PFSK-1 (cell line): ENCODE data around the gene DCBLD2.

Source experiments
- POLR2AphosphoS5 ChIP-seq: IDR thresholded peaks from 2 replicates; pipeline ENCODE4 v1.6.1; 2012; ENCODE audit warnings: low read depth, mild to moderate bottlenecking, control low read depth, low read length, moderate library complexity
- SIN3A ChIP-seq: IDR thresholded peaks from 2 replicates; pipeline ENCODE4 v1.6.1; 2012; ENCODE audit warnings: mild to moderate bottlenecking, low read length, moderate library complexity, borderline replicate concordance; ENCODE audit not compliant: insufficient read depth
- TAF1 ChIP-seq: IDR thresholded peaks from 2 replicates; pipeline ENCODE4 v1.6.1; 2012; ENCODE audit warnings: low read length, control low read depth, borderline replicate concordance; ENCODE audit not compliant: insufficient read depth
- TF ChIP-seq, protein P1 (sequence below), 2 experiments: IDR thresholded peaks; 2 replicates each; pipeline versions ENCODE4 v1.6.1 to v1.8.0; 2011 to 2012; ENCODE audit warnings: low read depth in 2 of 2, low read length in 2 of 2, control low read depth in 1 of 2, inconsistent platforms in 1 of 2, mild to moderate bottlenecking in 1 of 2, moderate library complexity in 1 of 2; ENCODE audit not compliant: insufficient read depth in 1 of 2

DNA sequence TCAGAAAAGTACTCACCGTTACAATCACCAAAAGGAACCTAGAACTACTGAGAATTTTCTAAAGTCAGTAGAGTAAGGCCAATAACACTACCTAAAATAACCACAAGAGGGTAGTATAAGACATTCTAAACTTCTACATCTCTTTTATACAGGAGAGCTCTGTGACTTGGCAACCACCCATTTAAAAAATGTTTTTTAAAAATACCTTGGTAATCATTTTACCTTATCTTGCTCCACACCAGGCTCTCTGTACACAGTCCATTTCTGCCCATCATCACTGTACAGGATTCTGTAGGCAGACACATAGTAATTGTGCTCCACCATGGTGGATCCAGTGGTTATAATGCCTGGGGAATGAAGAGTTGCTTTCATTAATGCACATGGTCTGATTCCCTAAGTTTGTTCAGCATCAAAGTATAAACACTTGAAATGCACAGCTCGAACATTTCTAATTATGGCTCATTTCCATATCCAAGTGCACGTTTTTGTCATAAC lies 83.9 kb downstream of the DCBLD2 start:
- TF ChIP-seq SIN3A (no peak), POLR2AphosphoS5 (no peak), TAF1 (no peak)
- TF ChIP-seq, protein P1, sequence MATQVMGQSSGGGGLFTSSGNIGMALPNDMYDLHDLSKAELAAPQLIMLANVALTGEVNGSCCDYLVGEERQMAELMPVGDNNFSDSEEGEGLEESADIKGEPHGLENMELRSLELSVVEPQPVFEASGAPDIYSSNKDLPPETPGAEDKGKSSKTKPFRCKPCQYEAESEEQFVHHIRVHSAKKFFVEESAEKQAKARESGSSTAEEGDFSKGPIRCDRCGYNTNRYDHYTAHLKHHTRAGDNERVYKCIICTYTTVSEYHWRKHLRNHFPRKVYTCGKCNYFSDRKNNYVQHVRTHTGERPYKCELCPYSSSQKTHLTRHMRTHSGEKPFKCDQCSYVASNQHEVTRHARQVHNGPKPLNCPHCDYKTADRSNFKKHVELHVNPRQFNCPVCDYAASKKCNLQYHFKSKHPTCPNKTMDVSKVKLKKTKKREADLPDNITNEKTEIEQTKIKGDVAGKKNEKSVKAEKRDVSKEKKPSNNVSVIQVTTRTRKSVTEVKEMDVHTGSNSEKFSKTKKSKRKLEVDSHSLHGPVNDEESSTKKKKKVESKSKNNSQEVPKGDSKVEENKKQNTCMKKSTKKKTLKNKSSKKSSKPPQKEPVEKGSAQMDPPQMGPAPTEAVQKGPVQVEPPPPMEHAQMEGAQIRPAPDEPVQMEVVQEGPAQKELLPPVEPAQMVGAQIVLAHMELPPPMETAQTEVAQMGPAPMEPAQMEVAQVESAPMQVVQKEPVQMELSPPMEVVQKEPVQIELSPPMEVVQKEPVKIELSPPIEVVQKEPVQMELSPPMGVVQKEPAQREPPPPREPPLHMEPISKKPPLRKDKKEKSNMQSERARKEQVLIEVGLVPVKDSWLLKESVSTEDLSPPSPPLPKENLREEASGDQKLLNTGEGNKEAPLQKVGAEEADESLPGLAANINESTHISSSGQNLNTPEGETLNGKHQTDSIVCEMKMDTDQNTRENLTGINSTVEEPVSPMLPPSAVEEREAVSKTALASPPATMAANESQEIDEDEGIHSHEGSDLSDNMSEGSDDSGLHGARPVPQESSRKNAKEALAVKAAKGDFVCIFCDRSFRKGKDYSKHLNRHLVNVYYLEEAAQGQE (IDR thresholded peaks at IDR 0.05; ENCODE audit: insufficient read depth in 1 of 2, low read depth in 2 of 2, low read length in 2 of 2): no peak
